ENCODE measurements around the gene LRP1-AS. TPM values are rescaled to one million over a fixed set of nuclear protein-coding genes. Genes with fewer than 3 reads are reported as not detected.

LRP1-AS gene
- total and polyA plus RNA-seq, 8 donors = not detected

GRCh38 chr12:57166971-57167371 lies 19.6 kb upstream of the LRP1-AS start:
- no peak overlapping the region for H3K27ac ChIP-seq

GRCh38 chr12:57165741-57166140 lies 18.3 kb upstream of the LRP1-AS start:
- intact Hi-C loops (cut with DNase I; ENCODE audit: low total_unique reads) = no loop called here
- TF ChIP-seq POLR2AphosphoS5 (IDR thresholded peaks at IDR 0.05) (no peak), CTCF (IDR thresholded peaks at IDR 0.05) (no peak), EP300 (IDR thresholded peaks at IDR 0.05) (no peak), POLR2A (IDR thresholded peaks at IDR 0.05) (no peak)
- H3K27me3 ChIP-seq = no peaks in the 10 kb centered on the region

More at GRCh38 chr12:57166971-57167371, 19.6 kb upstream of the LRP1-AS start:
- no peak overlapping the region for H3K4me3 ChIP-seq
- H3K27me3 ChIP-seq = no peaks in the 10 kb centered on the region
- H3K36me3 ChIP-seq = peaks cover 53 to 99% (median 92%) of the 10 kb centered on the region in 4 donors
- no peaks in the 10 kb centered on the region for H3K9me3 ChIP-seq
- 68 to 85% (median 73%) methylated on average over 9 to 10 of the region's 10 CpGs for WGBS, 5 donors
- TF ChIP-seq POLR2AphosphoS5 (IDR thresholded peaks at IDR 0.05) (no peak), POLR2A (IDR thresholded peaks at IDR 0.05) (no peak), CTCF (IDR thresholded peaks at IDR 0.05) (no peak), EP300 (IDR thresholded peaks at IDR 0.05) (no peak)
- intact Hi-C loops (cut with DNase I; ENCODE audit: low total_unique reads) = no loop called here
- DNase-seq = no peak
- no peaks in the 10 kb centered on the region for H3K4me1 ChIP-seq

GRCh38 chr12:57164966-57165625 lies 17.7 kb upstream of the LRP1-AS start:
- H3K27ac ChIP-seq = no peak overlapping the region
- H3K4me1 ChIP-seq = no peaks in the 10 kb centered on the region
- no peak for DNase-seq
- intact Hi-C loops (cut with DNase I; ENCODE audit: low total_unique reads) = no loop called here
- no peaks in the 10 kb centered on the region for H3K9me3 ChIP-seq
- WGBS, 5 donors = 81 to 87% (median 87%) methylated on average over 13 of the region's 13 CpGs
- TF ChIP-seq POLR2A (IDR thresholded peaks at IDR 0.05) (no peak), CTCF (IDR thresholded peaks at IDR 0.05) (no peak), POLR2AphosphoS5 (IDR thresholded peaks at IDR 0.05) (no peak), EP300 (IDR thresholded peaks at IDR 0.05) (no peak)
- H3K4me3 ChIP-seq = no peak overlapping the region
- peaks cover 68 to 100% (median 98%) of the 10 kb centered on the region in 4 donors for H3K36me3 ChIP-seq
- no peaks in the 10 kb centered on the region for H3K27me3 ChIP-seq

More at GRCh38 chr12:57165741-57166140, 18.3 kb upstream of the LRP1-AS start:
- Histone ChIP-seq H3K27ac (no peak overlapping the region), H3K4me1 (no peaks in the 10 kb centered on the region), H3K9me3 (no peaks in the 10 kb centered on the region), H3K36me3 (peaks cover 62 to 100% (median 98%) of the 10 kb centered on the region in 4 donors), H3K4me3 (no peak overlapping the region)
- no peak for DNase-seq
- 76 to 87% (median 85%) methylated on average over 7 to 19 of the region's 19 CpGs for WGBS, 5 donors

- Histone ChIP-seq H3K27ac (no peak overlapping the region), H3K4me3 (no peak overlapping the region), H3K9me3 (no peaks in the 10 kb centered on the region), H3K36me3 (peaks cover 67 to 100% (median 98%) of the 10 kb centered on the region in 4 donors), H3K27me3 (no peaks in the 10 kb centered on the region), H3K4me1 (no peaks in the 10 kb centered on the region)
- 81 to 88% (median 84%) methylated on average over 3 of the region's 3 CpGs for WGBS, 5 donors
- DNase-seq = no peak
- no peak for TF ChIP-seq CTCF (IDR thresholded peaks at IDR 0.05)
- TF ChIP-seq POLR2AphosphoS5 (IDR thresholded peaks at IDR 0.05) = no peak
- TF ChIP-seq EP300 (IDR thresholded peaks at IDR 0.05) = no peak
- no peak for TF ChIP-seq POLR2A (IDR thresholded peaks at IDR 0.05)
- intact Hi-C loops (cut with DNase I; ENCODE audit: low total_unique reads) = no loop called here
Measured at GRCh38 chr12:57164454-57164853, 17.0 kb upstream of the LRP1-AS start.

Data from stomach (tissue), 9 donors.